ENCODE results near the gene PAK1. TPM values are rescaled to one million over a fixed set of nuclear protein-coding genes. Genes with fewer than 3 reads are reported as not detected.

PAK1 gene
- total and polyA plus RNA-seq, 12 donors = 12.4 to 31.5 (median 23.4) TPM

- 1 to 5% (median 2%) methylated on average over 11 to 80 of the region's 80 CpGs for WGBS, 4 donors
- Histone ChIP-seq H3K4me1 (replicated peaks in 1 of 2) (peaks cover 0 to 8% of the 10 kb centered on the region in 2 donors), H3K4me3 (peak overlapping the region in 3 of 4 donors; percentile 50 to 88 (median 81)), H3K9me3 (replicated peaks in 1 of 3) (no peaks in the 10 kb centered on the region), H3K27me3 (no peaks in the 10 kb centered on the region), H3K36me3 (replicated peaks in 1 of 2) (no peaks in the 10 kb centered on the region), H3K27ac (peak overlapping the region in 3 of 5 donors; percentile 72 to 82 (median 78))
- peak; percentile 34 to 65 (median 55) for DNase-seq
- no peak for TF ChIP-seq CTCF (IDR thresholded peaks at IDR 0.05)
- peak in 1 of 2 donors; percentile 18 for TF ChIP-seq POLR2A (IDR thresholded peaks at IDR 0.05)
- intact Hi-C loops (cut with DNase I) = no loop called here
These were observed 698 bp downstream of the PAK1 start for GRCh38 chr11:77472991-77473800.

- TF ChIP-seq CTCF (IDR thresholded peaks at IDR 0.05) = peak in 2 of 6 experiments; percentile 7 to 17
- TF ChIP-seq POLR2A (IDR thresholded peaks at IDR 0.05) = no peak
- Histone ChIP-seq H3K27me3 (no peaks in the 10 kb centered on the region), H3K4me1 (replicated peaks in 1 of 2) (peaks cover 0 to 8% of the 10 kb centered on the region in 2 donors), H3K9me3 (replicated peaks in 1 of 3) (no peaks in the 10 kb centered on the region), H3K4me3 (no peak overlapping the region), H3K27ac (no peak overlapping the region), H3K36me3 (replicated peaks in 1 of 2) (no peaks in the 10 kb centered on the region)
- 85 to 95% (median 88%) methylated on average over 3 of the region's 3 CpGs for WGBS, 4 donors
- intact Hi-C loops (cut with DNase I) = no loop called here
- DNase-seq = peak in 4 of 7 donors; percentile 20 to 60 (median 31)
These were observed 2.2 kb downstream of the PAK1 start for GRCh38 chr11:77471558-77472193.

- TF ChIP-seq CTCF (IDR thresholded peaks at IDR 0.05) (no peak), POLR2A (IDR thresholded peaks at IDR 0.05) (no peak)
- H3K9me3 ChIP-seq (replicated peaks in 1 of 3) = no peaks in the 10 kb centered on the region
- no peak overlapping the region for H3K27ac ChIP-seq
- no peaks in the 10 kb centered on the region for H3K27me3 ChIP-seq
- no peak overlapping the region for H3K4me3 ChIP-seq
- no peaks in the 10 kb centered on the region for H3K36me3 ChIP-seq (replicated peaks in 1 of 2)
- intact Hi-C loops (cut with DNase I) = no loop called here
- H3K4me1 ChIP-seq (replicated peaks in 1 of 2) = peaks cover 0 to 8% of the 10 kb centered on the region in 2 donors
- DNase-seq = no peak
- 88 to 93% (median 91%) methylated on average over 5 of the region's 5 CpGs for WGBS, 4 donors
These were observed 2.9 kb downstream of the PAK1 start for GRCh38 chr11:77470971-77471370.

GRCh38 chr11:77470504-77470903 lies 3.4 kb downstream of the PAK1 start:
- WGBS, 4 donors = 79 to 88% (median 84%) methylated on average over 2 of the region's 2 CpGs
- no peaks in the 10 kb centered on the region for H3K9me3 ChIP-seq (replicated peaks in 1 of 3)
- peaks cover 0 to 8% of the 10 kb centered on the region in 2 donors for H3K4me1 ChIP-seq (replicated peaks in 1 of 2)
- no peaks in the 10 kb centered on the region for H3K36me3 ChIP-seq (replicated peaks in 1 of 2)
- H3K27ac ChIP-seq = no peak overlapping the region
- TF ChIP-seq CTCF (IDR thresholded peaks at IDR 0.05) (no peak), POLR2A (IDR thresholded peaks at IDR 0.05) (no peak)
- H3K27me3 ChIP-seq = no peaks in the 10 kb centered on the region
- DNase-seq = no peak
- intact Hi-C loops (cut with DNase I) = no loop called here
- no peak overlapping the region for H3K4me3 ChIP-seq
